WTC11 (cell line): Measurements from ENCODE around the gene CDKN1C. TPM values are rescaled to one million over a fixed set of nuclear protein-coding genes. Genes with fewer than 3 reads are reported as not detected.

ENCODE experiments used
- ATAC-seq: fragments of 200-7000 bp; cut with Tn5 transposase; 2 replicates; pipeline ENCODE4 v1.10.0; 2021; ENCODE audit warnings: mild to moderate bottlenecking, moderate library complexity
- CTCF ChIA-PET: fragments of 300-600 bp; sonication (Branson Sonifier 250); formaldehyde crosslinking; loops from one replicate; lab custom pipeline; 2021; ENCODE audit warnings: antibody characterized with exemption; lab: Charles Lee
- POLR2A ChIA-PET: fragments of 350-600 bp; sonication (Branson Sonifier 250); formaldehyde crosslinking; loops from one replicate; lab custom pipeline; 2021; ENCODE audit warnings: antibody characterized with exemption; lab: Charles Lee
- DNase-seq: peaks from one replicate; pipeline ENCODE4 v3.0.0; 2021; ENCODE audit warnings: low spot score
- H3K27ac Mint-ChIP-seq: 2 replicates; pipeline ENCODE4 v1.8.0; 2021; ENCODE audit warnings: mixed read lengths
- H3K27me3 Mint-ChIP-seq: 2 replicates; pipeline ENCODE4 v1.8.0; 2021; ENCODE audit warnings: low read depth, mild to moderate bottlenecking, moderate library complexity, mixed read lengths
- H3K36me3 Mint-ChIP-seq: 2 replicates; pipeline ENCODE4 v1.8.0; 2021; ENCODE audit warnings: mixed read lengths
- H3K4me1 Mint-ChIP-seq: 2 replicates; pipeline ENCODE4 v1.8.0; 2022; ENCODE audit warnings: mixed read lengths
- H3K4me3 Mint-ChIP-seq: 2 replicates; pipeline ENCODE4 v1.8.0; 2021; ENCODE audit warnings: mild to moderate bottlenecking, moderate library complexity, mixed read lengths
- H3K9me3 Mint-ChIP-seq: 2 replicates; pipeline ENCODE4 v1.8.0; 2021; ENCODE audit warnings: mixed read lengths
- EMX1 ChIP-seq: fragments of 250-450 bp; sonication (Bioruptor Pico); IDR thresholded peaks from 2 replicates; pipeline ENCODE4 v1.8.0; 2021; ENCODE audit warnings: mild to moderate bottlenecking
- FOXP1 ChIP-seq: sonication (generic); formaldehyde crosslinking; IDR thresholded peaks from 2 replicates; pipeline ENCODE4 v1.8.0; 2022; ENCODE audit warnings: missing genetic modification reagents, mild to moderate bottlenecking, moderate library complexity, borderline replicate concordance
- GTF2I ChIP-seq: fragments of 250-450 bp; sonication (Bioruptor Pico); conservative IDR thresholded peaks from 2 replicates; pipeline ENCODE4 v1.4.0; 2021; ENCODE audit warnings: mild to moderate bottlenecking
- JUN ChIP-seq: sonication (generic); formaldehyde crosslinking; IDR thresholded peaks from 2 replicates; pipeline ENCODE4 v1.8.0; 2023; ENCODE audit warnings: mild to moderate bottlenecking, missing genetic modification reagents
- SP1 ChIP-seq: sonication (generic); formaldehyde crosslinking; conservative IDR thresholded peaks from 2 replicates; pipeline ENCODE4 v1.8.1; 2022; ENCODE audit warnings: missing genetic modification reagents
- ZNF423 ChIP-seq: fragments of 250-450 bp; sonication (Bioruptor Pico); IDR thresholded peaks from 2 replicates; pipeline ENCODE4 v2.1.2; 2022; ENCODE audit warnings: mild to moderate bottlenecking, moderate library complexity
- total RNA-seq: library from RNA; stranded (reverse); gene quantifications from 3 replicates; pipeline ENCODE4 v1.2.3, GENCODE V29; 2021
- TF ChIP-seq, protein P1 (sequence below): sonication (generic); formaldehyde crosslinking; IDR thresholded peaks from 2 replicates; pipeline ENCODE4 v1.8.0; 2023; ENCODE audit warnings: missing genetic modification reagents, mild to moderate bottlenecking, borderline replicate concordance
- TF ChIP-seq, protein P2 (sequence below): fragments of 250-450 bp; sonication (Bioruptor Pico); IDR thresholded peaks from 2 replicates; pipeline ENCODE4 v1.9.0; 2021; ENCODE audit warnings: moderate library complexity, mild to moderate bottlenecking, inconsistent platforms, borderline replicate concordance
- TF ChIP-seq, protein P3 (sequence below): sonication (generic); formaldehyde crosslinking; IDR thresholded peaks from 2 replicates; pipeline ENCODE4 v1.8.0; 2023; ENCODE audit warnings: mild to moderate bottlenecking, missing genetic modification reagents
- TF ChIP-seq, protein P4 (sequence below): fragments of 250-450 bp; sonication (Bioruptor Pico); IDR thresholded peaks from 2 replicates; pipeline ENCODE4 v1.9.0; 2021; ENCODE audit warnings: mild to moderate bottlenecking, borderline replicate concordance
- TF ChIP-seq, protein P5 (sequence below): sonication (generic); formaldehyde crosslinking; IDR thresholded peaks from 2 replicates; pipeline ENCODE4 v1.8.1; 2022; ENCODE audit warnings: missing genetic modification reagents, borderline replicate concordance
- TF ChIP-seq, protein P6 (sequence below): sonication (generic); formaldehyde crosslinking; IDR thresholded peaks from 2 replicates; pipeline ENCODE4 v1.8.1; 2023; ENCODE audit warnings: mild to moderate bottlenecking, missing genetic modification reagents, borderline replicate concordance
- TF ChIP-seq, protein P7 (sequence below): fragments of 250-450 bp; sonication (Bioruptor Pico); IDR thresholded peaks from 2 replicates; pipeline ENCODE4 v1.9.0; 2021; ENCODE audit warnings: mild to moderate bottlenecking

The CDKN1C gene
- total RNA-seq, 1 experiment from 2014 or later: 25.0 TPM

DNA sequence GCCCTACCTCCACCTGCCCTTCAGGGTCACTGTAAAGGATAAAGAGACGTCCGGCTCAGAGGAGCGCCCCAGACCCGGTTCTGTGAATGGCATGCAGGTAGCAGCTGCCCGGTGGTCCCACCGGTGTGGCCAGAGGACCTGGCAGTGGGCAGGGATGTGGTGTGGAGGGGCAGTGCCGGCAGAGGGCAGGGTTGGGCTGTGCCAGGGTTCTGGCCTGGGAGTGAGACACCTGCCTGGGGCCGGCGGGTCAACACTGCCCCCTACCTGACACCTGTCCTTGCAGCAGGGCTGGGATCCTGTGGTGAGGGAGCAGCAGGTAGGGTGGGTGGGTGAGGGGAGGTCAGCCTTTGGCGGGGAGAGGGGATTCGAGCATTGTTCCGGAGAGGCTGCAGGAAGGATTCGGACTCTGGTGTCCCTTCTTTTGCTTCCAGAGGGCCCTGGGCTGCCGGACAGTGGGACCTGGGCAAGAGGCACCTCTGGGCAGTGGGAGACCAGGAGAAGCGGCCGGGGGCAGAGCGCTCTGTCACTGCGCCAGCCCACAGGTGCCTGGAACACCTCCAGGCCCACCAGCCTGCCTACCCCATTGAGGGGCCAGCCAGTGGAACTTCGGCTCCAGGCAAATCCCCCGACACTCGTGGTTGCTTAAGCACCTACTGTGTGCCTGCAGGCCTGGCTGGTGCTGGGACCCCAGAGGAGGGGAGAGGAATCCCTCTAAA, 45.3 kb upstream of the CDKN1C start (continued):
- TF ChIP-seq, protein P1, sequence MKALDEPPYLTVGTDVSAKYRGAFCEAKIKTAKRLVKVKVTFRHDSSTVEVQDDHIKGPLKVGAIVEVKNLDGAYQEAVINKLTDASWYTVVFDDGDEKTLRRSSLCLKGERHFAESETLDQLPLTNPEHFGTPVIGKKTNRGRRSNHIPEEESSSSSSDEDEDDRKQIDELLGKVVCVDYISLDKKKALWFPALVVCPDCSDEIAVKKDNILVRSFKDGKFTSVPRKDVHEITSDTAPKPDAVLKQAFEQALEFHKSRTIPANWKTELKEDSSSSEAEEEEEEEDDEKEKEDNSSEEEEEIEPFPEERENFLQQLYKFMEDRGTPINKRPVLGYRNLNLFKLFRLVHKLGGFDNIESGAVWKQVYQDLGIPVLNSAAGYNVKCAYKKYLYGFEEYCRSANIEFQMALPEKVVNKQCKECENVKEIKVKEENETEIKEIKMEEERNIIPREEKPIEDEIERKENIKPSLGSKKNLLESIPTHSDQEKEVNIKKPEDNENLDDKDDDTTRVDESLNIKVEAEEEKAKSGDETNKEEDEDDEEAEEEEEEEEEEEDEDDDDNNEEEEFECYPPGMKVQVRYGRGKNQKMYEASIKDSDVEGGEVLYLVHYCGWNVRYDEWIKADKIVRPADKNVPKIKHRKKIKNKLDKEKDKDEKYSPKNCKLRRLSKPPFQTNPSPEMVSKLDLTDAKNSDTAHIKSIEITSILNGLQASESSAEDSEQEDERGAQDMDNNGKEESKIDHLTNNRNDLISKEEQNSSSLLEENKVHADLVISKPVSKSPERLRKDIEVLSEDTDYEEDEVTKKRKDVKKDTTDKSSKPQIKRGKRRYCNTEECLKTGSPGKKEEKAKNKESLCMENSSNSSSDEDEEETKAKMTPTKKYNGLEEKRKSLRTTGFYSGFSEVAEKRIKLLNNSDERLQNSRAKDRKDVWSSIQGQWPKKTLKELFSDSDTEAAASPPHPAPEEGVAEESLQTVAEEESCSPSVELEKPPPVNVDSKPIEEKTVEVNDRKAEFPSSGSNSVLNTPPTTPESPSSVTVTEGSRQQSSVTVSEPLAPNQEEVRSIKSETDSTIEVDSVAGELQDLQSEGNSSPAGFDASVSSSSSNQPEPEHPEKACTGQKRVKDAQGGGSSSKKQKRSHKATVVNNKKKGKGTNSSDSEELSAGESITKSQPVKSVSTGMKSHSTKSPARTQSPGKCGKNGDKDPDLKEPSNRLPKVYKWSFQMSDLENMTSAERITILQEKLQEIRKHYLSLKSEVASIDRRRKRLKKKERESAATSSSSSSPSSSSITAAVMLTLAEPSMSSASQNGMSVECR: peak; percentile 10; the same call in 1 of the 2 replicates
- TF ChIP-seq ZNF423 (CRISPR knock-in tag): peak; percentile 8; the same call in 1 of the 2 replicates

DNA sequence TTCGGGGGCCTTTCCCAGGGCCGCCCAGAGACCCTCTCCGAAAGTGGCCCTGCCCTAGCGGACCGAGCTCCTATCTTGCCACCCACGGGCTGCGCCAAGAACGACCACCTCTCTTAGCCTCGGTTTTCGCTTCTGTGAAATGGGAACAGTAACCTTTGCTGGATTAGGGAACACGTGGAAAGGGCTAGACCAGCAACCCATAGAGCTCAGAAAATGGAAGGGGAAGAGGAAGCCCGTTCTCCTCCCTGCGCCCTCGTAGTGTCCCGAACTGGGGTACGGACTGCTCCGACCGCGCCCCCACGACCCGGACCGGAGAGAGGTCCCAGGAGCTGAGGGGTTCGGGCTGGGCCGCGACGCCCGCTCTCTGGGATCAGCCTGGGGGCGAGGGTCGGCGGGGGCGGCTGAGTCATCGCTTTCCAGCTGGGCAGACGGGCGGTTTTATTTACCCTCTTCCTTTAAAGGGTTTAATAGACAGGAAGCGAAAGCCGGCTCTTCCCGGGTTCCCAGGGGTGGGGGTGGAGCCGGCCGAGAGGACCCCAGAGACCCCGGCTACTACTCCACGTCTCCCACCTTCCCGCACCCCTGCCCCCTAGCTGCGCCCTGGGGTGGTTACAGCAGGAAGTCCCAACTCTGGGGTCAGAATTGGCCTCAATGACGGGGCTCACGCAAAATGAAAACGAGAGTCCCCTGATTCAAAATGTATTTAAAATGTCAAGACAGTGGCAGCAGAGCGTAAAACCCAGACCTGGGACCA, 44.6 kb upstream of the CDKN1C start:
- POLR2A ChIA-PET: interaction anchor here (0.6 to 2.1 kb wide), 4 partner anchors 26 to 58 kb away, joined by 3 to 10 read pairs (median 4); no protein-coding TSS in a partner anchor
- Mint-ChIP-seq H3K36me3 (0 out of 2 replicates have a peak, but pooled peaks cover 3% of the 10 kb centered on the region), H3K27ac (no peak overlapping the region), H3K27me3 (peaks cover 42% of the 10 kb centered on the region), H3K4me3 (peak overlapping the region; percentile 72), H3K9me3 (no peaks in the 10 kb centered on the region), H3K4me1 (peaks cover 7% of the 10 kb centered on the region)
- peak; percentile 8 for ATAC-seq
- peak; percentile 58 for DNase-seq
- CTCF ChIA-PET: interaction anchor here (0.5 to 3.4 kb wide), 25 partner anchors 10 to 641 kb away, joined by 3 to 68 read pairs (median 4); partner anchors contain the start of genes CARS1, CDKN1C and NAP1L4
- TF ChIP-seq, protein P2, sequence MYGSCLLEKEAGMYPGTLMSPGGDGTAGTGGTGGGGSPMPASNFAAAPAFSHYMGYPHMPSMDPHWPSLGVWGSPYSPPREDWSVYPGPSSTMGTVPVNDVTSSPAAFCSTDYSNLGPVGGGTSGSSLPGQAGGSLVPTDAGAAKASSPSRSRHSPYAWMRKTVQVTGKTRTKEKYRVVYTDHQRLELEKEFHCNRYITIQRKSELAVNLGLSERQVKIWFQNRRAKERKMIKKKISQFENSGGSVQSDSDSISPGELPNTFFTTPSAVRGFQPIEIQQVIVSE: no peak
- TF ChIP-seq GTF2I (CRISPR knock-in tag) (peak; percentile 98), ZNF423 (CRISPR knock-in tag) (peak; percentile 14; the same call in 1 of the 2 replicates), FOXP1 (CRISPR knock-in tag) (peak; percentile 59; the same call in 1 of the 2 replicates), JUN (CRISPR knock-in tag) (no peak), SP1 (CRISPR knock-in tag) (0 out of 2 replicates have a peak, but pooled peaks have one; percentile 28), EMX1 (CRISPR knock-in tag) (no peak)
- TF ChIP-seq, protein P3, sequence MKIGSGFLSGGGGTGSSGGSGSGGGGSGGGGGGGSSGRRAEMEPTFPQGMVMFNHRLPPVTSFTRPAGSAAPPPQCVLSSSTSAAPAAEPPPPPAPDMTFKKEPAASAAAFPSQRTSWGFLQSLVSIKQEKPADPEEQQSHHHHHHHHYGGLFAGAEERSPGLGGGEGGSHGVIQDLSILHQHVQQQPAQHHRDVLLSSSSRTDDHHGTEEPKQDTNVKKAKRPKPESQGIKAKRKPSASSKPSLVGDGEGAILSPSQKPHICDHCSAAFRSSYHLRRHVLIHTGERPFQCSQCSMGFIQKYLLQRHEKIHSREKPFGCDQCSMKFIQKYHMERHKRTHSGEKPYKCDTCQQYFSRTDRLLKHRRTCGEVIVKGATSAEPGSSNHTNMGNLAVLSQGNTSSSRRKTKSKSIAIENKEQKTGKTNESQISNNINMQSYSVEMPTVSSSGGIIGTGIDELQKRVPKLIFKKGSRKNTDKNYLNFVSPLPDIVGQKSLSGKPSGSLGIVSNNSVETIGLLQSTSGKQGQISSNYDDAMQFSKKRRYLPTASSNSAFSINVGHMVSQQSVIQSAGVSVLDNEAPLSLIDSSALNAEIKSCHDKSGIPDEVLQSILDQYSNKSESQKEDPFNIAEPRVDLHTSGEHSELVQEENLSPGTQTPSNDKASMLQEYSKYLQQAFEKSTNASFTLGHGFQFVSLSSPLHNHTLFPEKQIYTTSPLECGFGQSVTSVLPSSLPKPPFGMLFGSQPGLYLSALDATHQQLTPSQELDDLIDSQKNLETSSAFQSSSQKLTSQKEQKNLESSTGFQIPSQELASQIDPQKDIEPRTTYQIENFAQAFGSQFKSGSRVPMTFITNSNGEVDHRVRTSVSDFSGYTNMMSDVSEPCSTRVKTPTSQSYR (CRISPR knock-in tag): no peak
- TF ChIP-seq, protein P4, sequence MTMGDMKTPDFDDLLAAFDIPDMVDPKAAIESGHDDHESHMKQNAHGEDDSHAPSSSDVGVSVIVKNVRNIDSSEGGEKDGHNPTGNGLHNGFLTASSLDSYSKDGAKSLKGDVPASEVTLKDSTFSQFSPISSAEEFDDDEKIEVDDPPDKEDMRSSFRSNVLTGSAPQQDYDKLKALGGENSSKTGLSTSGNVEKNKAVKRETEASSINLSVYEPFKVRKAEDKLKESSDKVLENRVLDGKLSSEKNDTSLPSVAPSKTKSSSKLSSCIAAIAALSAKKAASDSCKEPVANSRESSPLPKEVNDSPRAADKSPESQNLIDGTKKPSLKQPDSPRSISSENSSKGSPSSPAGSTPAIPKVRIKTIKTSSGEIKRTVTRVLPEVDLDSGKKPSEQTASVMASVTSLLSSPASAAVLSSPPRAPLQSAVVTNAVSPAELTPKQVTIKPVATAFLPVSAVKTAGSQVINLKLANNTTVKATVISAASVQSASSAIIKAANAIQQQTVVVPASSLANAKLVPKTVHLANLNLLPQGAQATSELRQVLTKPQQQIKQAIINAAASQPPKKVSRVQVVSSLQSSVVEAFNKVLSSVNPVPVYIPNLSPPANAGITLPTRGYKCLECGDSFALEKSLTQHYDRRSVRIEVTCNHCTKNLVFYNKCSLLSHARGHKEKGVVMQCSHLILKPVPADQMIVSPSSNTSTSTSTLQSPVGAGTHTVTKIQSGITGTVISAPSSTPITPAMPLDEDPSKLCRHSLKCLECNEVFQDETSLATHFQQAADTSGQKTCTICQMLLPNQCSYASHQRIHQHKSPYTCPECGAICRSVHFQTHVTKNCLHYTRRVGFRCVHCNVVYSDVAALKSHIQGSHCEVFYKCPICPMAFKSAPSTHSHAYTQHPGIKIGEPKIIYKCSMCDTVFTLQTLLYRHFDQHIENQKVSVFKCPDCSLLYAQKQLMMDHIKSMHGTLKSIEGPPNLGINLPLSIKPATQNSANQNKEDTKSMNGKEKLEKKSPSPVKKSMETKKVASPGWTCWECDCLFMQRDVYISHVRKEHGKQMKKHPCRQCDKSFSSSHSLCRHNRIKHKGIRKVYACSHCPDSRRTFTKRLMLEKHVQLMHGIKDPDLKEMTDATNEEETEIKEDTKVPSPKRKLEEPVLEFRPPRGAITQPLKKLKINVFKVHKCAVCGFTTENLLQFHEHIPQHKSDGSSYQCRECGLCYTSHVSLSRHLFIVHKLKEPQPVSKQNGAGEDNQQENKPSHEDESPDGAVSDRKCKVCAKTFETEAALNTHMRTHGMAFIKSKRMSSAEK (CRISPR knock-in tag): no peak
- TF ChIP-seq, protein P5, sequence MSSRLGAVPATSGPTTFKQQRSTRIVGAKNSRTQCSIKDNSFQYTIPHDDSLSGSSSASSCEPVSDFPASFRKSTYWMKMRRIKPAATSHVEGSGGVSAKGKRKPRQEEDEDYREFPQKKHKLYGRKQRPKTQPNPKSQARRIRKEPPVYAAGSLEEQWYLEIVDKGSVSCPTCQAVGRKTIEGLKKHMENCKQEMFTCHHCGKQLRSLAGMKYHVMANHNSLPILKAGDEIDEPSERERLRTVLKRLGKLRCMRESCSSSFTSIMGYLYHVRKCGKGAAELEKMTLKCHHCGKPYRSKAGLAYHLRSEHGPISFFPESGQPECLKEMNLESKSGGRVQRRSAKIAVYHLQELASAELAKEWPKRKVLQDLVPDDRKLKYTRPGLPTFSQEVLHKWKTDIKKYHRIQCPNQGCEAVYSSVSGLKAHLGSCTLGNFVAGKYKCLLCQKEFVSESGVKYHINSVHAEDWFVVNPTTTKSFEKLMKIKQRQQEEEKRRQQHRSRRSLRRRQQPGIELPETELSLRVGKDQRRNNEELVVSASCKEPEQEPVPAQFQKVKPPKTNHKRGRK (CRISPR knock-in tag): no peak
- TF ChIP-seq, protein P6, sequence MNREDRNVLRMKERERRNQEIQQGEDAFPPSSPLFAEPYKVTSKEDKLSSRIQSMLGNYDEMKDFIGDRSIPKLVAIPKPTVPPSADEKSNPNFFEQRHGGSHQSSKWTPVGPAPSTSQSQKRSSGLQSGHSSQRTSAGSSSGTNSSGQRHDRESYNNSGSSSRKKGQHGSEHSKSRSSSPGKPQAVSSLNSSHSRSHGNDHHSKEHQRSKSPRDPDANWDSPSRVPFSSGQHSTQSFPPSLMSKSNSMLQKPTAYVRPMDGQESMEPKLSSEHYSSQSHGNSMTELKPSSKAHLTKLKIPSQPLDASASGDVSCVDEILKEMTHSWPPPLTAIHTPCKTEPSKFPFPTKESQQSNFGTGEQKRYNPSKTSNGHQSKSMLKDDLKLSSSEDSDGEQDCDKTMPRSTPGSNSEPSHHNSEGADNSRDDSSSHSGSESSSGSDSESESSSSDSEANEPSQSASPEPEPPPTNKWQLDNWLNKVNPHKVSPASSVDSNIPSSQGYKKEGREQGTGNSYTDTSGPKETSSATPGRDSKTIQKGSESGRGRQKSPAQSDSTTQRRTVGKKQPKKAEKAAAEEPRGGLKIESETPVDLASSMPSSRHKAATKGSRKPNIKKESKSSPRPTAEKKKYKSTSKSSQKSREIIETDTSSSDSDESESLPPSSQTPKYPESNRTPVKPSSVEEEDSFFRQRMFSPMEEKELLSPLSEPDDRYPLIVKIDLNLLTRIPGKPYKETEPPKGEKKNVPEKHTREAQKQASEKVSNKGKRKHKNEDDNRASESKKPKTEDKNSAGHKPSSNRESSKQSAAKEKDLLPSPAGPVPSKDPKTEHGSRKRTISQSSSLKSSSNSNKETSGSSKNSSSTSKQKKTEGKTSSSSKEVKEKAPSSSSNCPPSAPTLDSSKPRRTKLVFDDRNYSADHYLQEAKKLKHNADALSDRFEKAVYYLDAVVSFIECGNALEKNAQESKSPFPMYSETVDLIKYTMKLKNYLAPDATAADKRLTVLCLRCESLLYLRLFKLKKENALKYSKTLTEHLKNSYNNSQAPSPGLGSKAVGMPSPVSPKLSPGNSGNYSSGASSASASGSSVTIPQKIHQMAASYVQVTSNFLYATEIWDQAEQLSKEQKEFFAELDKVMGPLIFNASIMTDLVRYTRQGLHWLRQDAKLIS: no peak
- TF ChIP-seq, protein P7, sequence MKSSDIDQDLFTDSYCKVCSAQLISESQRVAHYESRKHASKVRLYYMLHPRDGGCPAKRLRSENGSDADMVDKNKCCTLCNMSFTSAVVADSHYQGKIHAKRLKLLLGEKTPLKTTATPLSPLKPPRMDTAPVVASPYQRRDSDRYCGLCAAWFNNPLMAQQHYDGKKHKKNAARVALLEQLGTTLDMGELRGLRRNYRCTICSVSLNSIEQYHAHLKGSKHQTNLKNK (CRISPR knock-in tag): no peak
